Gastroesophageal sphincter (tissue), 4 donors: ENCODE results near the gene MAU2. TPM values are rescaled to one million over a fixed set of nuclear protein-coding genes. Genes with fewer than 3 reads are reported as not detected.
A peak's percentile ranks its signal among the peaks of the same experiment; 100 is the strongest.

Experiments
- ATAC-seq: fragments of 150-250 bp; one replicate; pipeline ENCODE4 v1.9.1; 2016; ENCODE audit warnings: mild to moderate bottlenecking, moderate library complexity
- H3K27ac ChIP-seq, 4 donors: fragments of 200-600 bp; sonication (generic) in 3 of 4; 1 replicate in 3 of 4; 2 replicates in 1 of 4; pipeline ENCODE4 v1.5.1; 2016 to 2019
- H3K27me3 ChIP-seq: fragments of 200-600 bp; sonication (generic); one replicate; pipeline ENCODE4 v1.5.1; 2019
- H3K36me3 ChIP-seq, 2 donors: fragments of 200-600 bp; sonication (generic); one replicate each; pipeline ENCODE4 v1.5.1; 2019; ENCODE audit warnings: control low read depth in 1 of 2
- H3K4me1 ChIP-seq, 3 donors: fragments of 200-600 bp; sonication (generic); 1 replicate in 2 of 3; 2 replicates in 1 of 3; pipeline ENCODE4 v1.5.1; 2016 to 2019; ENCODE audit warnings: control low read depth in 2 of 3
- H3K4me3 ChIP-seq, 2 donors: fragments of 200-600 bp; sonication (generic); one replicate each; pipeline ENCODE4 v1.5.1; 2019; ENCODE audit warnings: mild to moderate bottlenecking in 1 of 2, moderate library complexity in 1 of 2
- H3K9me3 ChIP-seq, 3 donors: fragments of 200-600 bp; sonication (generic); one replicate each; pipeline ENCODE4 v1.5.1; 2017 to 2019; ENCODE audit warnings: control low read depth in 2 of 3
- EP300 ChIP-seq: sonication (generic); formaldehyde crosslinking; IDR thresholded peaks from one replicate; pipeline ENCODE4 v1.6.1; 2017; ENCODE audit warnings: antibody characterized with exemption, mild to moderate bottlenecking
- POLR2A ChIP-seq, 2 donors: fragments of 450-650 bp; IDR thresholded peaks; one replicate each; pipeline ENCODE4 v1.6.1; 2017; ENCODE audit warnings: antibody characterized with exemption in 2 of 2, mild to moderate bottlenecking in 2 of 2, moderate library complexity in 1 of 2
- POLR2AphosphoS5 ChIP-seq: sonication (generic); formaldehyde crosslinking; IDR thresholded peaks from one replicate; pipeline ENCODE4 v1.6.1; 2017; ENCODE audit warnings: antibody characterized with exemption
- WGBS, 2 donors: methylation state at CpG; one replicate each; pipeline ENCODE4 v1.1.5; 2018; ENCODE audit warnings: low coverage in 1 of 2; 5-methylcytosine and 5-hydroxymethylcytosine counted together
- total RNA-seq, 4 donors: library from RNA; depleted of rRNA; stranded (reverse); fragments of >200 nt; gene quantifications; one replicate each; pipeline ENCODE4 v1.1.0, GENCODE V29; 2016
- TF ChIP-seq, protein P1 (sequence below), 4 experiments: fragments of 200-600 bp in 2 of 4; fragments of 450-650 bp in 2 of 4; sonication (generic) in 1 of 4; IDR thresholded peaks; one replicate each; pipeline ENCODE4 v1.5.1; 2017 to 2019; ENCODE audit warnings: antibody characterized with exemption in 4 of 4, mild to moderate bottlenecking in 2 of 4, moderate library complexity in 2 of 4

The MAU2 gene
- total RNA-seq, 4 donors from 2014 or later, result 17.9 to 46.5 (median 39.0) TPM

DNA sequence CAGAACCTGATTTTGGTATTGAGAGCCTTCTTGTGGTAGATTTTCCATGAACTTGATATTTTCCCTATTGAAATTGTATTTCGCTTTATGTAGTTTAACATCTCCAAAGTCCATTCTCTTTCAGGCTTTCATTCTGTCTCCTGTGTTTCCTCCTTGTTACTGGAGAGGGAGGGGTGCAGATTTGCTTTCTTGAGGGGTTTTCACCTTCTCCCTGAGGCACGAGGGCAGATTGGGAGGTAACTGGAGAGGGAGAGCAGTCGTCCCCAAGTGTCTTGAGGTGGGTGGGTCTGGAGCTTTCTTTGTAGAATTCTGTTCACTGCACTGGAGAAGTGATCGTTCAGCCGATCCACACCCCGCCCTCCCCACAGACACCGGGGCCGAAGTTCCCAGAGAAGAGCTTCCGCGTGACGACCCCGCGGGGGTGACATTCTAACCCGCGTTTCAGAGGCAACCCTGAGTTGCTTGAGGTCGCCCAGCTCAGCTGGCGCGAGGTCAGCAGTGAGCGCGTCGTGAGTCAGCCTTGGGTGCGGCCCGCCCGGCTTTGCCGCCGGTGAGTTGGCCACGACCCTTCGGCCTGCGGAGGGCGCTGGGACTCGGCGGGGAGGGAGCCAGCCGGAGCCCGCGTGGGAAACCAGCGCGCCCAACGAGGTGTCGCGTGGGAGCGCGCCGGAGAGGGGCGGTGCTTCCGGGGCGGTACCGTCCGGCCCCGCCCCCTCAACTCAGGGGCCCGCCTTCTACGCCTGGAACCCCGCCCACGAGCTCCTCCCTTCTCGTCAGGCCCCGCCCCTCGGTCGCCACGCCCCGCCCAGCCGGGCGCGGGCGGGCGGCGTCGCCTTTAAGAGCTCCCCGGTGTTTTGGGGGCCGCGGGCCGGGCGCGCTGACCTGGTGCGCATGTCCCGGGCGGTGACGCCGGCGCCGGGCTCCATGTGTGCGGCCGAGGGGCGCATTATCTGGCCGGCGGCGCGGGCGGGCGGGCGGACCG is 84.5 kb downstream of the MAU2 start, which contains the start of gene GATAD2A:
GATAD2A (plus strand) TSS at position 797 of the 982 bp plus-strand sequence. CDS start 59,671 bp downstream, outside the sequence.
- H3K9me3 ChIP-seq, result no peaks in the 10 kb centered on the region
- peaks cover 0 to 68% (median 24%) of the 10 kb centered on the region in 3 donors for H3K4me1 ChIP-seq
- TF ChIP-seq POLR2A (IDR thresholded peaks at IDR 0.05) (peak; percentile 31 to 55), POLR2AphosphoS5 (peak; percentile 89), EP300 (no peak)
- TF ChIP-seq, protein P1, sequence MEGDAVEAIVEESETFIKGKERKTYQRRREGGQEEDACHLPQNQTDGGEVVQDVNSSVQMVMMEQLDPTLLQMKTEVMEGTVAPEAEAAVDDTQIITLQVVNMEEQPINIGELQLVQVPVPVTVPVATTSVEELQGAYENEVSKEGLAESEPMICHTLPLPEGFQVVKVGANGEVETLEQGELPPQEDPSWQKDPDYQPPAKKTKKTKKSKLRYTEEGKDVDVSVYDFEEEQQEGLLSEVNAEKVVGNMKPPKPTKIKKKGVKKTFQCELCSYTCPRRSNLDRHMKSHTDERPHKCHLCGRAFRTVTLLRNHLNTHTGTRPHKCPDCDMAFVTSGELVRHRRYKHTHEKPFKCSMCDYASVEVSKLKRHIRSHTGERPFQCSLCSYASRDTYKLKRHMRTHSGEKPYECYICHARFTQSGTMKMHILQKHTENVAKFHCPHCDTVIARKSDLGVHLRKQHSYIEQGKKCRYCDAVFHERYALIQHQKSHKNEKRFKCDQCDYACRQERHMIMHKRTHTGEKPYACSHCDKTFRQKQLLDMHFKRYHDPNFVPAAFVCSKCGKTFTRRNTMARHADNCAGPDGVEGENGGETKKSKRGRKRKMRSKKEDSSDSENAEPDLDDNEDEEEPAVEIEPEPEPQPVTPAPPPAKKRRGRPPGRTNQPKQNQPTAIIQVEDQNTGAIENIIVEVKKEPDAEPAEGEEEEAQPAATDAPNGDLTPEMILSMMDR (IDR thresholded peaks at IDR 0.05), result peak in 3 of 4 experiments; percentile 24 to 65 (median 42)
- WGBS, 2 donors, result 31 to 50% methylated on average over 2 to 3 of the region's 90 CpGs
- H3K27ac ChIP-seq, result peak within 1 kb of the TSS; percentile 88 to 92 (median 91)
- no peaks in the 10 kb centered on the region for H3K36me3 ChIP-seq
- peak within 1 kb of the TSS; percentile 96 to 98 for H3K4me3 ChIP-seq
- H3K27me3 ChIP-seq, result no peaks in the 10 kb centered on the region
- peak; percentile 95 for ATAC-seq

DNA sequence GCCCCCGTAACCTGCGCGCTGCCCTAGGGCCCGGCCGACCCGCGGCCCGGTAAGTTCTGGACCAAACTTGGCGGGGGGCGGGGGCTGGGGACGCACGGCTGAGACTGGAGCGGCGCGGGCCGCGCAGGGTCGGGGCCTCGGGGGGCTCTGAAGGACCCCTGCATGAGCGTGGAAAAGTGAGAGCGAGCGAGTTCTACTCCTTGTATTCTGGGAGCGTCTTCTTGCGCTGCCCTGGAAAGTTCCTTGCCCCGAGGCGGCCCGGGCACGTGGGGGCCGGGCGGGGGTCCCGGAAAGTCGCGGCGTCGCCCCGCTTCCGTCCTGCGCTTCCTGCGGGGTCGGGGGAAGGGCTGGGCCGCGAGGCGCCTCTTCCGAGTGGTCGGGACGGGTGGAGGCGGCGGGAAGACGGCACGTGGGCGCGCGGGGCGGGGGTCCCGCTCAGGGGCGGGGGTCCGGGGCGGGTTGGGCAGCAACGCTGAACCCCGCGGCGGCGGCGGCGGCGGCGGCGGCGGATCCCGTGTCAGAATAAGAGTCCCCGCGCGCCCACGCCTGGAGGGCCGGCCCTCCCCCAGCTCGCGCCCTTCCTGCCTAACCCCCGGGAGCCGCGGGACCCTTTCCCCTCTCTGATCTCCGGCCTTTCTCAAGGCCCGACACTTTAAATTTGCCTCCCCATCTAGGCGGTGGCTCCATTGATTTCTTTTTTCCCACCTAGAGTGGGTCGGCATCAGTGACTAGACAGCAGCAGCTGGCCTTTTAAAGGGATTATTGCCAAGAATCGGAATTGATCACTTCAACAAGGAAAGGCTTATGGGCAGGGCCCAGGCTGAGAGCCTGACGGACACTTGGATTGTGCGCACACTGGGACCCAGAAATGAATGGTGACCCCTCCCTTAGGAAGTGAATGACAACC is 85.6 kb downstream of the MAU2 start:
- H3K9me3 ChIP-seq, result no peaks in the 10 kb centered on the region
- ATAC-seq, result peak; percentile 4
- H3K27me3 ChIP-seq, result no peaks in the 10 kb centered on the region
- WGBS, 2 donors, result 0% methylated on average over 5 to 7 of the region's 87 CpGs
- no peaks in the 10 kb centered on the region for H3K36me3 ChIP-seq
- no peak for TF ChIP-seq POLR2A (IDR thresholded peaks at IDR 0.05)
- TF ChIP-seq POLR2AphosphoS5, result no peak
- TF ChIP-seq, protein P1 (IDR thresholded peaks at IDR 0.05), result no peak
- no peak for TF ChIP-seq EP300
- peak overlapping the region; percentile 74 to 92 (median 91) for H3K27ac ChIP-seq
- peaks cover 0 to 73% (median 25%) of the 10 kb centered on the region in 3 donors for H3K4me1 ChIP-seq
- H3K4me3 ChIP-seq, result peak overlapping the region; percentile 96 to 98

DNA sequence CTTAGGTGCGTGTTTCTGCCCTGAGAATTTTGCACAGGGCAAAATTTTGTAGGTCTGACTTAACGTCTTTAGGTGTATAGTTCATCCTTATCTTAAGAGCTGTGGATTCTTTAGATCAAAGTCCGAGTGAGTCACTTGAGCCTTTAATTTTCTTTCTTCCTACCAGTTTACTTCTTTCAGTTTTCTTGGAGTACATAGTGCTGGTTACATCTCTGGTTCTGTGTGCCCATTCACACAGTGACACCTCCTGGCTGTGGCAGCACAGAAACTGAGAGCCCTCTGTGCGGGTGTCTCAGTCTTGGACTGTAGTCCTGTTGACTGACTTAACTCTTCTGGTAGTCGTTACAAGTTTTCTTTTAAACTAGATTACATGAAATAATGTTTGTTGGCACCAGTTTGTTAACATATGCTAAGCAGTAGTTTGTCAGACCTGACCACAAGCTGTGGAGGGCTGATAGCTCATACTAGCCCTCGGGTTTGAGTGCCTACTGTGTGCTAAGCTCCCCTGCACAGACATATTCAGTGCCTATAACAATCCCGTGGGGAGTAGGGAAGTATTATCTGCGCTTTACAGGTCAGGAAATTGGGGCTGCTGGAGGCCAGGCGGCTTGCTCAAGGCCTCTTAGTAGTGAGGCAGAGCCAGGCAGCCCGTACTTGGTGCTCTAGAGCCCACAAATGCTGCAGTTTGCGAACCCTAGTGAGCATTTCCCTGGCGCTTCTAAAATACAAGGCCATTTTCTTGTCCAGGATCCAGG is 86.4 kb downstream of the MAU2 start:
- no peak for ATAC-seq
- no peak for TF ChIP-seq POLR2AphosphoS5
- TF ChIP-seq, protein P1 (IDR thresholded peaks at IDR 0.05), result peak in 1 of 4 experiments; percentile 45
- no peaks in the 10 kb centered on the region for H3K27me3 ChIP-seq
- 22 to 30% methylated on average over 8 to 9 of the region's 12 CpGs for WGBS, 2 donors
- H3K4me3 ChIP-seq, result peak overlapping the region; percentile 96 to 98
- H3K9me3 ChIP-seq, result no peaks in the 10 kb centered on the region
- no peaks in the 10 kb centered on the region for H3K36me3 ChIP-seq
- H3K27ac ChIP-seq, result peak overlapping the region in 3 of 4 donors; percentile 90 to 92 (median 92)
- H3K4me1 ChIP-seq, result peaks cover 0 to 77% (median 25%) of the 10 kb centered on the region in 3 donors

DNA sequence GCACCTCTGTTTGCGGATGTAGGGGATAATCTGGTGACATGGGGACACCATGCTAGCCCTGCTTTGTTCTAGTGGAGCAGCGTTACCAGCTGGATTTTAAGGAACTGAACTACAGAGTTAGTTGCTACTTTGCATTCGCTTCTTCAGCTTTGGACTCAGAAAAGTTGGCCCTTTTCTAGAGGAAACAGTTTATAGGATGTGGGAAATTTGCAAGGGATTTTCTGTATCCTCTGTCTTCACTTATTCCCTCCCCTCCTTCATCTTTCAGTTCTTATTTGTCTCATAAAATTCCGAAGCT is 87.0 kb downstream of the MAU2 start:
- H3K36me3 ChIP-seq, result no peaks in the 10 kb centered on the region
- H3K4me3 ChIP-seq, result peak overlapping the region in 1 of 2 donors; percentile 96
- H3K27me3 ChIP-seq, result no peaks in the 10 kb centered on the region
- ATAC-seq, result no peak
- H3K9me3 ChIP-seq, result no peaks in the 10 kb centered on the region
- WGBS, 2 donors, result 63 to 91% methylated on average over 2 to 4 of the region's 4 CpGs
- peak overlapping the region in 2 of 4 donors; percentile 90 to 92 for H3K27ac ChIP-seq
- peaks cover 0 to 76% (median 25%) of the 10 kb centered on the region in 3 donors for H3K4me1 ChIP-seq
- TF ChIP-seq, protein P1 (IDR thresholded peaks at IDR 0.05), result no peak
- TF ChIP-seq POLR2AphosphoS5, result no peak

Other genes with a start within 250 kb of the MAU2 start
- 10 to 100 TPM; 16.7 to 24.5 (median 20.1) TPM for gene TMEM161A, start 182.4 kb upstream of the MAU2 start, total RNA-seq
- not detected for gene MEF2B, start 150.6 kb upstream of the MAU2 start, total RNA-seq
- 10 to 100 TPM in 3 of 4 donors, 1 to 10 TPM in 1; 9.4 to 28.8 (median 14.7) TPM for gene BORCS8, start 128.7 kb upstream of the MAU2 start, total RNA-seq
- 10 to 100 TPM; 36.2 to 46.6 (median 40.9) TPM for gene RFXANK, start 128.6 kb upstream of the MAU2 start, total RNA-seq
- gene NR2C2AP, start 117.4 kb upstream of the MAU2 start, total RNA-seq, result 10 to 100 TPM; 14.0 to 21.4 (median 16.8) TPM
- gene NCAN, start 108.9 kb upstream of the MAU2 start, total RNA-seq, result under 1 TPM in 2 of 4 donors, not detected in 2; 0.19 to 0.31 TPM
- gene TM6SF2, start 47.5 kb upstream of the MAU2 start, total RNA-seq, result not detected
- gene SUGP1, start 320 bp upstream of the MAU2 start, total RNA-seq, result 10 to 100 TPM; 28.4 to 37.6 (median 32.3) TPM
- 10 to 100 TPM; 30.9 to 69.0 (median 36.6) TPM for gene GATAD2A, start 84.8 kb downstream of the MAU2 start, total RNA-seq
- 1 to 10 TPM in 2 of 4 donors, under 1 TPM in 2; 0.40 to 3.3 (median 0.92) TPM for gene TSSK6, start 194.7 kb downstream of the MAU2 start, total RNA-seq
- 100 to 1,000 TPM in 1 of 4 donors, 10 to 100 TPM in 3; 41.6 to 113 (median 71.4) TPM for gene NDUFA13, start 195.4 kb downstream of the MAU2 start, total RNA-seq
- 1 to 10 TPM in 2 of 4 donors, under 1 TPM in 2; 0.45 to 1.4 (median 0.96) TPM for gene YJEFN3, start 208.1 kb downstream of the MAU2 start, total RNA-seq
- gene CILP2, start 217.4 kb downstream of the MAU2 start, total RNA-seq, result under 1 TPM in 2 of 4 donors, not detected in 2; 0.19 to 0.27 TPM